Panc1 (cell line): ENCODE data around the gene SHOC2.

Experiments used
- POLR2AphosphoS5 ChIP-seq: IDR thresholded peaks from 2 replicates; pipeline ENCODE4 v1.6.1; 2012; ENCODE audit warnings: mild to moderate bottlenecking, low read depth, low read length, moderate library complexity
- REST ChIP-seq, 2 experiments: IDR thresholded peaks; 2 replicates each; pipeline ENCODE4 v1.6.1; 2011 to 2012; ENCODE audit warnings: low read depth in 2 of 2, control low read depth in 1 of 2, low read length in 1 of 2, mild to moderate bottlenecking in 1 of 2, moderate library complexity in 1 of 2; ENCODE audit not compliant: insufficient read depth in 1 of 2
- SIN3A ChIP-seq: IDR thresholded peaks from 2 replicates; pipeline ENCODE4 v1.6.1; 2012; ENCODE audit warnings: low read depth, mild to moderate bottlenecking, low read length, moderate library complexity, borderline replicate concordance; ENCODE audit not compliant: insufficient read depth
- TF ChIP-seq, protein P1 (sequence below): fragments of 450-650 bp; IDR thresholded peaks from 2 replicates; pipeline ENCODE4 v1.5.1; 2017; ENCODE audit warnings: mild to moderate bottlenecking

DNA sequence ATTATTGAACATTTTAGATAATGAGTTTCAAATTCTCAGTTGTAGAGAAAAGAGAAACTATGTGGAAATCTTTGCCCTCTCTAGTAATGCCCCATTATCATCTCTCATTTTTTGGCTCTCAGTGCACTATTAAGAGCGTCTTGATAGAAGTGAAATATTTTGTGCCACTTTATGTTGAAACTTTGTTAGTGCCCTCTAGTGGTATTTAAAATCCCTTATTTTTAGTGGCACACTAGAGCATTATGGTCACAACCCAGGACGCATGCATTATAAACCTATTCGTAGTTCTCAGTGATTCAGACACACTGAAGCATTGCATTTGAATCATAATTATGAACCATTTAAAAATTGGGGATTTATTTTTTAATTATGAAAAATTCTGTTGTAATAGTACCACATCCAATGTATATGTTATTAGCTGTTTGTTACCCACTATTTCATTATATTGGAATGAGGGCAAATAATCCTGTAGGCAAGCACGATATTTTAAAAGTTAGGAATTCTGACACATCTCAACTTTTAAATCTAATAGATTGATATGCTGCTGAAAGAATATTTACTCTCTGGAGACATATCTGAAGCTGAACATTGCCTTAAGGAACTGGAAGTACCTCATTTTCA lies 25.7 kb upstream of the SHOC2 start:
- TF ChIP-seq POLR2AphosphoS5 (no peak; the same call in 1 of the 2 replicates), REST (IDR thresholded peaks at IDR 0.05; ENCODE audit: insufficient read depth in 1 of 2, low read depth in 2 of 2, low read length in 1 of 2) (no peak), SIN3A (no peak)
- TF ChIP-seq, protein P1, sequence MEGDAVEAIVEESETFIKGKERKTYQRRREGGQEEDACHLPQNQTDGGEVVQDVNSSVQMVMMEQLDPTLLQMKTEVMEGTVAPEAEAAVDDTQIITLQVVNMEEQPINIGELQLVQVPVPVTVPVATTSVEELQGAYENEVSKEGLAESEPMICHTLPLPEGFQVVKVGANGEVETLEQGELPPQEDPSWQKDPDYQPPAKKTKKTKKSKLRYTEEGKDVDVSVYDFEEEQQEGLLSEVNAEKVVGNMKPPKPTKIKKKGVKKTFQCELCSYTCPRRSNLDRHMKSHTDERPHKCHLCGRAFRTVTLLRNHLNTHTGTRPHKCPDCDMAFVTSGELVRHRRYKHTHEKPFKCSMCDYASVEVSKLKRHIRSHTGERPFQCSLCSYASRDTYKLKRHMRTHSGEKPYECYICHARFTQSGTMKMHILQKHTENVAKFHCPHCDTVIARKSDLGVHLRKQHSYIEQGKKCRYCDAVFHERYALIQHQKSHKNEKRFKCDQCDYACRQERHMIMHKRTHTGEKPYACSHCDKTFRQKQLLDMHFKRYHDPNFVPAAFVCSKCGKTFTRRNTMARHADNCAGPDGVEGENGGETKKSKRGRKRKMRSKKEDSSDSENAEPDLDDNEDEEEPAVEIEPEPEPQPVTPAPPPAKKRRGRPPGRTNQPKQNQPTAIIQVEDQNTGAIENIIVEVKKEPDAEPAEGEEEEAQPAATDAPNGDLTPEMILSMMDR: peak; percentile 72; the same call in 1 of the 2 replicates
